ENCODE results near the gene PVALEF.

Gene PVALEF

GRCh38 chr17:81194225-81194760, 29.0 kb downstream of the PVALEF start:
- peaks cover 6% of the 10 kb centered on the region; the same call in 1 of the 2 replicates for H3K4me1 ChIP-seq (ENCODE audit: low read length)
- H3K27me3 ChIP-seq (ENCODE audit: low read depth, low read length): no peaks in the 10 kb centered on the region
- no peaks in the 10 kb centered on the region for H3K9me3 ChIP-seq (ENCODE audit: insufficient read depth, low read length)
- H3K27ac ChIP-seq (ENCODE audit: low read length): no peak overlapping the region
- H3K4me3 ChIP-seq (ENCODE audit: low read length): no peak overlapping the region
- TF ChIP-seq EZH2phosphoT487 (IDR thresholded peaks at IDR 0.05; ENCODE audit: low read depth) (no peak), CTCF (IDR thresholded peaks at IDR 0.05; ENCODE audit: low read depth, low read length) (no peak)
- H3K4me2 ChIP-seq (ENCODE audit: low read length): no peak overlapping the region
- H2AFZ ChIP-seq (ENCODE audit: low read depth, low read length): no peak overlapping the region
- H3K36me3 ChIP-seq (replicated peaks; ENCODE audit: low read depth, low read length): no peaks in the 10 kb centered on the region
- H3K9ac ChIP-seq (ENCODE audit: low read length): no peak overlapping the region
- no peaks in the 10 kb centered on the region for H4K20me1 ChIP-seq (ENCODE audit: insufficient read depth, low read length)
- no peaks in the 10 kb centered on the region for H3K79me2 ChIP-seq (ENCODE audit: low read length)

GRCh38 chr17:81194941-81195901, 29.9 kb downstream of the PVALEF start:
- no peak overlapping the region for H3K27ac ChIP-seq (ENCODE audit: low read length)
- no peak overlapping the region for H2AFZ ChIP-seq (ENCODE audit: low read depth, low read length)
- H3K27me3 ChIP-seq (ENCODE audit: low read depth, low read length): no peaks in the 10 kb centered on the region
- H3K9ac ChIP-seq (ENCODE audit: low read length): no peak overlapping the region
- no peak overlapping the region for H3K4me3 ChIP-seq (ENCODE audit: low read length)
- H4K20me1 ChIP-seq (ENCODE audit: insufficient read depth, low read length): no peaks in the 10 kb centered on the region
- no peaks in the 10 kb centered on the region for H3K36me3 ChIP-seq (replicated peaks; ENCODE audit: low read depth, low read length)
- peaks cover 6% of the 10 kb centered on the region; the same call in 1 of the 2 replicates for H3K4me1 ChIP-seq (ENCODE audit: low read length)
- TF ChIP-seq CTCF (IDR thresholded peaks at IDR 0.05; ENCODE audit: low read depth, low read length) (no peak), EZH2phosphoT487 (IDR thresholded peaks at IDR 0.05; ENCODE audit: low read depth) (no peak)
- H3K4me2 ChIP-seq (ENCODE audit: low read length): no peak overlapping the region
- no peaks in the 10 kb centered on the region for H3K79me2 ChIP-seq (ENCODE audit: low read length)
- no peaks in the 10 kb centered on the region for H3K9me3 ChIP-seq (ENCODE audit: insufficient read depth, low read length)

- Histone ChIP-seq H3K36me3 (replicated peaks; ENCODE audit: low read depth, low read length) (no peaks in the 10 kb centered on the region), H3K9ac (ENCODE audit: low read length) (no peak overlapping the region), H3K4me1 (ENCODE audit: low read length) (peaks cover 6% of the 10 kb centered on the region; the same call in 1 of the 2 replicates), H4K20me1 (ENCODE audit: insufficient read depth, low read length) (no peaks in the 10 kb centered on the region), H2AFZ (ENCODE audit: low read depth, low read length) (no peak overlapping the region), H3K4me2 (ENCODE audit: low read length) (no peak overlapping the region), H3K9me3 (ENCODE audit: insufficient read depth, low read length) (no peaks in the 10 kb centered on the region), H3K4me3 (ENCODE audit: low read length) (no peak overlapping the region), H3K27me3 (ENCODE audit: low read depth, low read length) (no peaks in the 10 kb centered on the region), H3K79me2 (ENCODE audit: low read length) (no peaks in the 10 kb centered on the region), H3K27ac (ENCODE audit: low read length) (no peak overlapping the region)
- TF ChIP-seq CTCF (IDR thresholded peaks at IDR 0.05; ENCODE audit: low read depth, low read length) (no peak), EZH2phosphoT487 (IDR thresholded peaks at IDR 0.05; ENCODE audit: low read depth) (no peak)
These were observed 30.7 kb downstream of the PVALEF start for GRCh38 chr17:81195941-81196495.
